Right atrium auricular region (tissue), 2 donors: Measurements from ENCODE around the gene DYRK2. TPM values are rescaled to one million over a fixed set of nuclear protein-coding genes. Genes with fewer than 3 reads are reported as not detected.

Source experiments
- DNase-seq: peaks from one replicate; pipeline ENCODE4 v3.0.0-alpha.2; 2019; ENCODE audit warnings: low spot score
- H3K27ac ChIP-seq, 2 donors: fragments of 200-600 bp; sonication (generic); 1 replicate in 1 of 2; 2 replicates in 1 of 2; pipeline ENCODE4 v1.5.1; 2016 to 2019
- H3K27me3 ChIP-seq, 2 donors: fragments of 200-600 bp; sonication (generic); one replicate each; pipeline versions ENCODE4 v1.5.1 to v1.6.0; 2017 to 2019
- H3K36me3 ChIP-seq: fragments of 200-600 bp; sonication (generic); one replicate; pipeline ENCODE4 v1.5.1; 2016
- H3K4me1 ChIP-seq, 2 donors: fragments of 200-600 bp; sonication (generic); one replicate each; pipeline versions ENCODE4 v1.5.1 to v1.6.0; 2017 to 2019
- H3K4me3 ChIP-seq, 2 donors: fragments of 200-600 bp; sonication (generic); 1 replicate in 1 of 2; 2 replicates in 1 of 2; pipeline ENCODE4 v1.5.1; 2017 to 2019; ENCODE audit warnings: mild to moderate bottlenecking in 1 of 2, moderate library complexity in 1 of 2
- H3K9me3 ChIP-seq, 2 donors: fragments of 200-600 bp; sonication (generic); one replicate each; pipeline ENCODE4 v1.5.1; 2019
- CTCF ChIP-seq, 2 donors: fragments of 200-600 bp; sonication (generic); IDR thresholded peaks; one replicate each; pipeline ENCODE4 v1.5.1; 2019; ENCODE audit warnings: antibody characterized with exemption in 2 of 2
- total RNA-seq, 2 donors: library from RNA; depleted of rRNA; stranded (reverse); fragments of >200 nt; gene quantifications; one replicate each; pipeline ENCODE4 v1.1.0, GENCODE V29; 2016

DYRK2 gene
- total RNA-seq, 2 donors from 2014 or later = 55.1 to 86.6 TPM

DNA sequence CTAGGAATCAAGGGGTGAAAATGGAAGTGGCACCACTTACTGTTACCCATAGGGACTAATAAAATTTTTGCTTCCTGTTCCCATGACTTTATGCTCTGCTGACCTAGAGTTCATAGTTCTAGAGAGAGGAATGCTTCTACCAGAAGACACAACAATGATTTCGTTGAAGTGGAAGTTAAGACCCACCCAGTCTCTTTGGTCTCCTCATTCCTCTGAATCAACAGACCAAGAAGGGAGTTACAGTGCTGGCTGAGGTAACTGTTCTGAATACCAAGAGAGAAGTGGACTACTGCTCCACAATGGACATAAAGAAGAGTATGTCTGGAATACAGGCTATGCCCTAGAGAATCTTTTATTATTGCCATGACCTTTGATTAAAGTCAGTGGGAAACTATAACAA, 23.5 kb upstream of the DYRK2 start:
- Histone ChIP-seq H3K36me3 (no peaks in the 10 kb centered on the region), H3K27ac (no peak overlapping the region), H3K4me3 (no peak overlapping the region), H3K9me3 (no peaks in the 10 kb centered on the region), H3K27me3 (no peaks in the 10 kb centered on the region), H3K4me1 (no peaks in the 10 kb centered on the region)
- TF ChIP-seq CTCF (IDR thresholded peaks at IDR 0.05) = no peak
- no peak for DNase-seq

DNA sequence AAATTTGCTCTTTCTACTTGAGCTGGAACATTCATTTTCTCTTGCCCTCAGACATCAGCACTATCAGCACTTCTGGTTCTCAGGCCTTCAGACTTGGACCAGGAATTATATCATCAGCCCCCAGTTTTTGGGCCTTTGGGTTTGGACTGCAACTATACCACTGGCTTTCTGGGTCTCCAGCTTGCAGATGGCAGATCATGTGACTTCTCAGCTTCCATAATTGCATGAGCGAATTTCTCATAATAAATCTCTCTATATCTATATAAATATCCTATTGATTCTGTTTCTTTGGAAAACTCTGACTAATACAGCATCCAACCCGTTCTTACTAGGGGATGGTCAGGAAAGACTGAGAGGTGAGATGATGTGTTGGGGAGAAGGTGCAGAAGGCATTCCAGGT, 22.4 kb upstream of the DYRK2 start:
- Histone ChIP-seq H3K27ac (no peak overlapping the region), H3K4me1 (no peaks in the 10 kb centered on the region), H3K27me3 (no peaks in the 10 kb centered on the region), H3K4me3 (no peak overlapping the region), H3K9me3 (no peaks in the 10 kb centered on the region), H3K36me3 (no peaks in the 10 kb centered on the region)
- DNase-seq = no peak
- TF ChIP-seq CTCF (IDR thresholded peaks at IDR 0.05) = no peak

DNA sequence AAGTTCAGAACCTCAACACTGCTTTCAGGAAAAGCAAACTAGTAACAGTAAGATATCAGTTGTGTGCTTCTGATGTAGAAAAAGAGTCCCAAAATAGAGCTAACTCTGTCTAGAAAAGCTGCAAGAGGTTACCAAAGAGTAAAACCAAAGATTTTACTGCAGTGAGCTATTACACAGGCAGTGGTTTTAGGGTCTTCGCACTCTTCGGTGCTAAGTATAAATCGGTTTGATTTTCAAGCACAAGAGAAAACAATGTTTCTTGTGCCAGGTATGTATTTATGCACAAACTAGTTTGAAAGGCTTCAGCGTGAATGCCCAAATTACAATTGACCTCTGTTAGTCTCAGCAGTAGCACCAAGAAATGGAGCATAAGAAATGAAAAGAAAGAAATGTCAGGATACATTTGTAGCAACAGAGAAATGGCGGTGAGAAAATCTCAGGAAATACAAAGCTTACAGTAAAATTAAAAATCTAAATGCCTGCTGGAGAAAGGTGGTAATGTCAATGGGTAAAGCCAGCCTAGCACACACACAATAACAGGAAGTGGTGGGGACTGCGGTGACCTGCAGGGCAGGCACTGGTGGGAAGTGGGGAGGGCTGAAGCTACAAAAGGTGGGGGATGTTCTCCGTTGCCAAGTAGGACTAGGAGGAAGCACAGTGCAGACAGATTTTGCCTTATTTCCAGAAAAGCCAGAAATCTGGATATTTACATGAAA, 18.0 kb upstream of the DYRK2 start:
- Histone ChIP-seq H3K27ac (no peak overlapping the region), H3K4me3 (no peak overlapping the region), H3K27me3 (no peaks in the 10 kb centered on the region), H3K36me3 (no peaks in the 10 kb centered on the region), H3K4me1 (no peaks in the 10 kb centered on the region), H3K9me3 (no peaks in the 10 kb centered on the region)
- no peak for DNase-seq
- TF ChIP-seq CTCF (IDR thresholded peaks at IDR 0.05) = no peak

GRCh38 chr12:67632005-67632404, 16.5 kb upstream of the DYRK2 start:
- no peaks in the 10 kb centered on the region for H3K9me3 ChIP-seq
- TF ChIP-seq CTCF (IDR thresholded peaks at IDR 0.05) = no peak
- no peak overlapping the region for H3K4me3 ChIP-seq

DNA sequence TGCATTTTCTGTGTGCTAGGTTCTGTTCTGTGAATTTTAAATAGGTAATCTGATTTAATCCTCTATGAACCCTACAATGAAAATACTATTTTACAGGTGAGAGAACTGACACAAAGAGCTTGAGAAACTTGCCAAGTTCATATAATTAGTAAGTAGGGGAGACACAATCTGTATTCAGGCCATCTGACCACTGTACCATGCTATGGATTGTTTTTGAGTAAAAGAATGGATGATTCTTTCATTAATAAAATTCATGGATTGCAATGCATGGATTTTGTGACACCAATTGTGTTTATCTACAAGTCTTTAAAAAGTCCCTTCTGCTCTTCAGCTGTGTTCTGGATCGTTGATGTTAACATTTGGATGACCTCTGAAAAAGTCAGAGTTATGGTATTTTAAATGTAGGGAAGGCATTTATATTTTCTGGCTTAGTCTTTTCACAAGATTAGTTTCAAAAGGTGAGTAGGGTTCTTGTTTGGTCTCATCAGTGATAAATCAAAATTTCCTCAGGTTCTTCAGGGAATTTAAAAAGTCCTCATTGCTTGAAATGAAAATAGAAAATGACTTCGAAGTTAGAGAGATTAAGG, 15.4 kb upstream of the DYRK2 start:
- Histone ChIP-seq H3K4me1 (no peaks in the 10 kb centered on the region), H3K9me3 (no peaks in the 10 kb centered on the region), H3K27me3 (no peaks in the 10 kb centered on the region), H3K27ac (no peak overlapping the region), H3K36me3 (no peaks in the 10 kb centered on the region), H3K4me3 (no peak overlapping the region)
- DNase-seq = no peak
- no peak for TF ChIP-seq CTCF (IDR thresholded peaks at IDR 0.05)

More at GRCh38 chr12:67632005-67632404, 16.5 kb upstream of the DYRK2 start:
- no peak overlapping the region for H3K27ac ChIP-seq
- H3K36me3 ChIP-seq = no peaks in the 10 kb centered on the region
- no peak for DNase-seq
- H3K27me3 ChIP-seq = no peaks in the 10 kb centered on the region
- H3K4me1 ChIP-seq = no peaks in the 10 kb centered on the region
